Cardiac fibroblast (primary cell): ENCODE measurements around the gene GRB10.
A peak's percentile ranks its signal among the peaks of the same experiment; 100 is the strongest.

Source experiments
- DNase-seq, 2 donors: peaks; one replicate each; pipeline versions ENCODE4 v3.0.0 to v3.0.0-alpha.2; 2010; ENCODE audit warnings: low read depth in 2 of 2
- H3K4me3 ChIP-seq, 2 donors: replicated peaks in 1 of 2; 1 replicate in 1 of 2; 2 replicates in 1 of 2; pipeline ENCODE4 v1.5.1; 2011; ENCODE audit warnings: low read depth in 2 of 2, low read length in 2 of 2, mild to moderate bottlenecking in 2 of 2, moderate library complexity in 1 of 2
- CTCF ChIP-seq: IDR thresholded peaks from one replicate; pipeline ENCODE4 v1.5.1; 2011; ENCODE audit warnings: low read depth, mild to moderate bottlenecking, low read length, inconsistent platforms

The GRB10 gene

DNA sequence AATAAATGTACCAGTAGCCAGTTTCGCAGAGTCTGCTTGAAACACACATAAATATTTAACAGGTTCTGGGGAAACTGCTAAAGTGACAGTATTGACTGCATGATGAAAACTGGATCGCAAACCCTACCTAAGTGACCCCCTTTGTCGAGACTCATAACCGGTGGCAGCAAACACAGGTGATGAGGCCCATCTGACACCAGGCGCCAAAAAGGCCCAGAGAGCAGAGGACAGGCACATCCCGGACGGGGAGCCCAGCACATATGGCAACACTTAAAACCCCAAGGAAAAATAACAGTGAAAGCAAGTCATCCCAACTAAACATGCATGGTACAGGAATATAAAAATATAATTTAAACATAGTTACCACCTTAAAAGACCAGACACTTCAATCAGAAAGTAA lies 62.4 kb downstream of the GRB10 start:
- H3K4me3 ChIP-seq: no peak overlapping the region
- DNase-seq: no peak
- no peak for TF ChIP-seq CTCF

- TF ChIP-seq CTCF: no peak
- no peak overlapping the region for H3K4me3 ChIP-seq
- DNase-seq: no peak
Measured at GRCh38 chr7:50718876-50719275, 63.8 kb downstream of the GRB10 start.

- TF ChIP-seq CTCF: no peak
- no peak for DNase-seq
Measured at GRCh38 chr7:50718311-50718710, 64.4 kb downstream of the GRB10 start.

DNA sequence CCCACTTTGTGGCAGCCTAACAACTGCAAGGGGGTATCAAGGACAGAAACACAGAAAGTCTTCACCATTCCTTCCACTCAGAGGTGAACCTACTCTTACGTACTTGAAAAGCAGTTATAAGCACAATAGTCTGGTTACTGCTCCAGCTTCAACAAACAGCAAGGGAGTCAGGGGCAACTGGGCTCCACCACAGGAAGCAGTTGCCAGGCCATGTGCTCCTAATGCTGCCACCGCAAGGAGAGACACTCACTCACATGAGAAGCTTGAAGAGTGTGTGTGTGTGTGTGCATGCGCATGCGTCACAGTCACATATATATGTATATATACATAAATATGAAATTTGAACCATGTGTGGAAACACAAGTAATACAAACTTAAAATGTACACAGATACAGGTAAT lies 65.5 kb downstream of the GRB10 start:
- H3K4me3 ChIP-seq: no peak overlapping the region
- TF ChIP-seq CTCF: no peak
- DNase-seq: no peak

More at GRCh38 chr7:50718311-50718710, 64.4 kb downstream of the GRB10 start:
- H3K4me3 ChIP-seq: no peak overlapping the region

DNA sequence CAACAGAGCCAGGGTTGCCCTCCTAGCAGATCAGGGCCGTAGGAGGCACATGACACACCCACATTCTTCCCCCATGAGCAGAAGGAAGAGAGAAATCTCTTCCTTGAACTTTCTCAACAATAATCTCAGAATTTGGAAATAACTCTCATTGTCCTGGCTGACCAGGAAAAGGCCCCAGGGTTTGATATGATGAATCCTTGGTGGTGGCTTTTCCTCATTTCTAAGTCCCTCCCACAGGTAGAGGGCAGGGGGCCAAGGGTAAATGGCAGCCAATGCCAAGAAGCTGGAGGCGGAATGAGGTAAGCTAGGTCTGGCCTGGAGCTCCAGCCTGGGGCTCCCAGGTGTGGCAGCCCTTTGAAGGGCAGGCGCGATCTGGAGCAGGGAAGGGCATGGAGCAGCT lies 67.8 kb downstream of the GRB10 start:
- TF ChIP-seq CTCF: no peak
- peak in 1 of 2 donors; percentile 41 for DNase-seq
- no peak overlapping the region for H3K4me3 ChIP-seq

- TF ChIP-seq CTCF: no peak
- no peak for DNase-seq
- no peak overlapping the region for H3K4me3 ChIP-seq
Measured at GRCh38 chr7:50713123-50713965, 69.4 kb downstream of the GRB10 start.
